Upper lobe of left lung (tissue), 6 donors: ENCODE results near the gene PTPRJ. TPM values are rescaled to one million over a fixed set of nuclear protein-coding genes. Genes with fewer than 3 reads are reported as not detected.
A peak's percentile ranks its signal among the peaks of the same experiment; 100 is the strongest.

Experiments
- ATAC-seq, 2 donors: fragments of 200-7000 bp; cut with Tn5 transposase; one replicate each; pipeline ENCODE4 v1.9.1; 2022; ENCODE audit warnings: mild to moderate bottlenecking in 2 of 2, moderate library complexity in 2 of 2; ENCODE audit not compliant: low FRiP score in 2 of 2
- DNase-seq, 2 donors: peaks; one replicate each; pipeline ENCODE4 v3.0.0-alpha.2; 2019 to 2020
- H3K27ac ChIP-seq, 4 donors: fragments of 200-600 bp; sonication (generic); one replicate each; pipeline ENCODE4 v1.5.1; 2016 to 2019
- H3K27me3 ChIP-seq, 4 donors: fragments of 200-600 bp; sonication (generic); one replicate each; pipeline ENCODE4 v1.5.1; 2017 to 2019
- H3K36me3 ChIP-seq, 4 donors: fragments of 200-600 bp; sonication (generic); one replicate each; pipeline ENCODE4 v1.5.1; 2016 to 2019
- H3K4me1 ChIP-seq, 4 donors: fragments of 200-600 bp; sonication (generic); one replicate each; pipeline ENCODE4 v1.5.1; 2018 to 2019
- H3K4me3 ChIP-seq, 4 donors: fragments of 200-600 bp; sonication (generic); one replicate each; pipeline ENCODE4 v1.5.1; 2017 to 2019; ENCODE audit warnings: mild to moderate bottlenecking in 2 of 4, moderate library complexity in 1 of 4
- H3K9me3 ChIP-seq, 4 donors: fragments of 200-600 bp; sonication (generic); one replicate each; pipeline ENCODE4 v1.5.1; 2018 to 2019
- CTCF ChIP-seq, 6 experiments: fragments of 450-650 bp in 4 of 6; fragments of 200-600 bp in 2 of 6; sonication (generic) in 2 of 6; IDR thresholded peaks; one replicate each; pipeline ENCODE4 v1.5.1; 2016 to 2019; ENCODE audit warnings: antibody characterized with exemption in 6 of 6
- EP300 ChIP-seq, 4 donors: sonication (generic); formaldehyde crosslinking; IDR thresholded peaks; one replicate each; pipeline ENCODE4 v1.5.1; 2017; ENCODE audit warnings: antibody characterized with exemption in 4 of 4, control low read depth in 2 of 4
- POLR2A ChIP-seq, 4 donors: fragments of 450-650 bp; IDR thresholded peaks; one replicate each; pipeline ENCODE4 v1.5.1; 2016 to 2017; ENCODE audit warnings: antibody characterized with exemption in 4 of 4, mild to moderate bottlenecking in 2 of 4
- POLR2AphosphoS5 ChIP-seq, 2 donors: sonication (generic); formaldehyde crosslinking; IDR thresholded peaks; one replicate each; pipeline ENCODE4 v1.5.1; 2017; ENCODE audit warnings: antibody characterized with exemption in 2 of 2
- WGBS, 2 donors: methylation state at CpG; one replicate each; pipeline ENCODE4 v1.1.5; 2017 to 2018; 5-methylcytosine and 5-hydroxymethylcytosine counted together
- total RNA-seq, 6 donors: library from RNA; depleted of rRNA in 4 of 6; stranded (reverse); fragments of >200 nt in 4 of 6; gene quantifications; one replicate each; pipeline versions ENCODE4 v1.1.0 to v1.2.1, GENCODE V29; 2016 to 2021
- donor health status: DM: no; HTN: no; CAD: no; lungs with moderate emphysema.
- donor health status: DM: no; HTN: yes; CAD: no; lungs with severe emphysema.

The PTPRJ gene
- total RNA-seq, 6 donors from 2014 or later: 17.9 to 50.4 (median 32.9) TPM

- Histone ChIP-seq H3K27ac (no peak overlapping the region), H3K9me3 (no peaks in the 10 kb centered on the region), H3K4me3 (no peak overlapping the region), H3K4me1 (peaks cover 7 to 26% (median 16%) of the 10 kb centered on the region in 4 donors), H3K36me3 (no peaks in the 10 kb centered on the region), H3K27me3 (no peaks in the 10 kb centered on the region)
- ATAC-seq (no peak), DNase-seq (no peak)
- WGBS, 2 donors: 97 to 98% methylated on average over 5 of the region's 5 CpGs
- TF ChIP-seq POLR2AphosphoS5 (IDR thresholded peaks at IDR 0.05) (no peak), EP300 (IDR thresholded peaks at IDR 0.05) (no peak), POLR2A (IDR thresholded peaks at IDR 0.05) (no peak), CTCF (IDR thresholded peaks at IDR 0.05) (no peak)
These were observed 18.0 kb downstream of the PTPRJ start for GRCh38 chr11:47998345-47998732.

GRCh38 chr11:47998733-47999359 is 18.5 kb downstream of the PTPRJ start:
- TF ChIP-seq EP300 (IDR thresholded peaks at IDR 0.05) (no peak), POLR2AphosphoS5 (IDR thresholded peaks at IDR 0.05) (no peak), CTCF (IDR thresholded peaks at IDR 0.05) (no peak), POLR2A (IDR thresholded peaks at IDR 0.05) (no peak)
- WGBS, 2 donors: 71 to 82% methylated on average over 2 of the region's 2 CpGs
- ATAC-seq (no peak), DNase-seq (no peak)
- Histone ChIP-seq H3K4me3 (no peak overlapping the region), H3K9me3 (no peaks in the 10 kb centered on the region), H3K36me3 (no peaks in the 10 kb centered on the region), H3K27ac (peak overlapping the region in 1 of 4 donors; percentile 39), H3K4me1 (peaks cover 9 to 26% (median 17%) of the 10 kb centered on the region in 4 donors), H3K27me3 (no peaks in the 10 kb centered on the region)

- H3K4me1 ChIP-seq: peaks cover 23 to 42% (median 29%) of the 10 kb centered on the region in 4 donors
These were observed 20.1 kb downstream of the PTPRJ start for GRCh38 chr11:48000432-48000831.

GRCh38 chr11:48001438-48002021 is 21.2 kb downstream of the PTPRJ start:
- H3K27ac ChIP-seq: peak overlapping the region in 3 of 4 donors; percentile 4 to 68 (median 60)
- H3K36me3 ChIP-seq: no peaks in the 10 kb centered on the region
- 39 to 61% methylated on average over 2 of the region's 2 CpGs for WGBS, 2 donors
- DNase-seq (no peak), ATAC-seq (peak; percentile 40 to 75)
- no peaks in the 10 kb centered on the region for H3K9me3 ChIP-seq
- peaks cover 31 to 50% (median 40%) of the 10 kb centered on the region in 4 donors for H3K4me1 ChIP-seq
- no peak overlapping the region for H3K4me3 ChIP-seq
- no peaks in the 10 kb centered on the region for H3K27me3 ChIP-seq
- TF ChIP-seq EP300 (IDR thresholded peaks at IDR 0.05) (no peak), POLR2A (IDR thresholded peaks at IDR 0.05) (peak in 1 of 4 donors; percentile 27)

More at GRCh38 chr11:48000432-48000831, 20.1 kb downstream of the PTPRJ start:
- no peak for DNase-seq
- H3K4me3 ChIP-seq: no peak overlapping the region
- TF ChIP-seq POLR2AphosphoS5 (IDR thresholded peaks at IDR 0.05) (no peak), POLR2A (IDR thresholded peaks at IDR 0.05) (no peak), EP300 (IDR thresholded peaks at IDR 0.05) (no peak), CTCF (IDR thresholded peaks at IDR 0.05) (no peak)
- no peaks in the 10 kb centered on the region for H3K36me3 ChIP-seq
- no peak for ATAC-seq
- no peaks in the 10 kb centered on the region for H3K27me3 ChIP-seq
- no peaks in the 10 kb centered on the region for H3K9me3 ChIP-seq
- no peak overlapping the region for H3K27ac ChIP-seq
- 82 to 89% methylated on average over 5 of the region's 5 CpGs for WGBS, 2 donors

GRCh38 chr11:48002561-48002960 is 22.2 kb downstream of the PTPRJ start:
- peaks cover 36 to 52% (median 46%) of the 10 kb centered on the region in 4 donors for H3K4me1 ChIP-seq
- H3K27ac ChIP-seq: peak overlapping the region in 2 of 4 donors; percentile 60 to 68
- ATAC-seq: no peak

More at GRCh38 chr11:48002561-48002960, 22.2 kb downstream of the PTPRJ start:
- no peaks in the 10 kb centered on the region for H3K27me3 ChIP-seq
- WGBS, 2 donors: 78 to 84% methylated on average over 4 of the region's 4 CpGs
- DNase-seq: no peak
- H3K4me3 ChIP-seq: no peak overlapping the region
- no peak for TF ChIP-seq POLR2AphosphoS5 (IDR thresholded peaks at IDR 0.05)
- no peak for TF ChIP-seq CTCF (IDR thresholded peaks at IDR 0.05)
- TF ChIP-seq EP300 (IDR thresholded peaks at IDR 0.05): no peak
- no peak for TF ChIP-seq POLR2A (IDR thresholded peaks at IDR 0.05)
- no peaks in the 10 kb centered on the region for H3K9me3 ChIP-seq
- H3K36me3 ChIP-seq: no peaks in the 10 kb centered on the region
